Ovary (tissue), 9 donors: Measurements from ENCODE around the gene KIF14. TPM values are rescaled to one million over a fixed set of nuclear protein-coding genes. Genes with fewer than 3 reads are reported as not detected.
"Not testable (repeated sequence)": the region's sequence is repeated elsewhere in the genome, so short reads cannot be mapped to it uniquely, and the experiment has no call there.

Experiments used
- DNase-seq, 5 donors: peaks; one replicate each; pipeline ENCODE4 v3.0.0-alpha.2; 2019 to 2020
- H3K27ac ChIP-seq, 2 donors: fragments of 200-600 bp; one replicate each; pipeline versions ENCODE4 v1.5.1 to v1.8.0; 2019 to 2022
- H3K27me3 ChIP-seq: fragments of 200-600 bp; one replicate; pipeline ENCODE4 v1.8.0; 2022
- H3K36me3 ChIP-seq: fragments of 200-600 bp; sonication (generic); one replicate; pipeline ENCODE4 v1.5.1; 2019
- H3K4me1 ChIP-seq: one replicate; pipeline ENCODE4 v1.8.1; 2013; ENCODE audit warnings: mild to moderate bottlenecking, moderate library complexity; ENCODE audit not compliant: insufficient read depth
- H3K4me3 ChIP-seq: fragments of 200-600 bp; sonication (generic); one replicate; pipeline ENCODE4 v1.5.1; 2017
- H3K9me3 ChIP-seq, 2 donors: fragments of 200-600 bp in 1 of 2; sonication (generic) in 1 of 2; one replicate each; pipeline versions ENCODE4 v1.5.1 to v1.8.1; 2013 to 2019; ENCODE audit warnings: mild to moderate bottlenecking in 1 of 2, moderate library complexity in 1 of 2
- EP300 ChIP-seq: sonication (generic); formaldehyde crosslinking; IDR thresholded peaks from one replicate; pipeline ENCODE4 v1.6.1; 2017; ENCODE audit warnings: antibody characterized with exemption
- POLR2A ChIP-seq: fragments of 450-650 bp; IDR thresholded peaks from one replicate; pipeline ENCODE4 v1.6.1; 2017; ENCODE audit warnings: antibody characterized with exemption, mild to moderate bottlenecking, moderate library complexity
- WGBS, 3 donors: extraction: QIAGEN DNeasy Blood & Tissue Kit in 1 of 3; methylation state at CpG; one replicate each; pipeline versions ENCODE4 v1.1.5 to v1.1.7; 2013 to 2017; 5-methylcytosine and 5-hydroxymethylcytosine counted together
- intact Hi-C, 4 donors: fragments of 100-400 bp; cut with DNase I; formaldehyde crosslinking; loops; one replicate each; pipeline versions ENCODE4 v1.11.0 to v1.15.1; 2022 to 2023
- polyA plus RNA-seq, 2 donors: library from polyadenylated mRNA; stranded (reverse); fragments of 200-250 nt in 1 of 2; fragments of 350-450 nt in 1 of 2; fragmentation: Illumina TruSeq in 1 of 2; extraction: RNeasy Lipid Tissue Mini Kit (QIAGEN cat#74804) in 1 of 2; gene quantifications; one replicate each; pipeline ENCODE4 v1.2.3, GENCODE V29; 2013 to 2014
- total RNA-seq, 7 donors: library from RNA; depleted of rRNA in 2 of 7; stranded (reverse); fragments of >200 nt in 2 of 7; fragmentation: NEBNext Ultra II Directional in 3 of 7; extraction: Animal tissue kit (Norgen Biotek cat#: 25700) in 3 of 7; gene quantifications; one replicate each; pipeline versions ENCODE4 v1.1.0 to v1.2.4, GENCODE V29; 2016 to 2023
- TF ChIP-seq, protein P1 (sequence below), 3 donors: fragments of 450-650 bp in 2 of 3; fragments of 200-600 bp in 1 of 3; IDR thresholded peaks; one replicate each; pipeline versions ENCODE4 v1.5.1 to v1.8.0; 2016 to 2022; ENCODE audit warnings: antibody characterized with exemption in 3 of 3, mild to moderate bottlenecking in 1 of 3
- donor health status: DM: no; HTN: no; CAD: no; lungs with moderate emphysema.
- donor health status: DM: no; HTN: no; CAD: no.
- donor health status: Bipolar disorder and iron deficiency.
- donor health status: DM: yes; HTN: yes; CAD: no.
- donor health status: DM: no; HTN: no; CAD: no.
- donor health status: DM: yes; HTN: yes; CAD: no.

Gene KIF14
- total and polyA plus RNA-seq, 9 donors, result 0.03 to 0.40 (median 0.11) TPM; not detected in 2

DNA sequence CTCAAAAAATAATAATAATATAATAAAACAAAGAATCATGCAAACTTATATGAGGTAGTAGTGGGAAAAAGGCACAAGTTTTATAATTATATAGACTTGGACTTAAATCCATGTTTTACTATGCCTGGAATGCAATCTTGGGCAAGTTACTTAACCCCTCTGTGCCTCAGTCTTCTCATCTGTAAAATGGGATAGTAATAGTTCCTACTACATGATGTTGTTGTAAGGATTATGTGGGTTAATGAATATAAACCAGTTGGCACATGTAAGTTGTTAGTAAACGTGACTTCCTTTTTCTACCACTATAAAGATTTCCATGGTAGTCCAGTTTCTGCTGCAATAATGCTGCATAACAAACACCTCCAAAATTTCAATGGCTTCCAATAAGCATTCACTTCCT is 10.8 kb upstream of the KIF14 start:
- Histone ChIP-seq H3K9me3 (no peaks in the 10 kb centered on the region), H3K27ac (no peak overlapping the region), H3K4me3 (no peak overlapping the region), H3K4me1 (no peaks in the 10 kb centered on the region), H3K36me3 (no peaks in the 10 kb centered on the region), H3K27me3 (no peaks in the 10 kb centered on the region)
- intact Hi-C loops, result no loop called here
- TF ChIP-seq, protein P1, sequence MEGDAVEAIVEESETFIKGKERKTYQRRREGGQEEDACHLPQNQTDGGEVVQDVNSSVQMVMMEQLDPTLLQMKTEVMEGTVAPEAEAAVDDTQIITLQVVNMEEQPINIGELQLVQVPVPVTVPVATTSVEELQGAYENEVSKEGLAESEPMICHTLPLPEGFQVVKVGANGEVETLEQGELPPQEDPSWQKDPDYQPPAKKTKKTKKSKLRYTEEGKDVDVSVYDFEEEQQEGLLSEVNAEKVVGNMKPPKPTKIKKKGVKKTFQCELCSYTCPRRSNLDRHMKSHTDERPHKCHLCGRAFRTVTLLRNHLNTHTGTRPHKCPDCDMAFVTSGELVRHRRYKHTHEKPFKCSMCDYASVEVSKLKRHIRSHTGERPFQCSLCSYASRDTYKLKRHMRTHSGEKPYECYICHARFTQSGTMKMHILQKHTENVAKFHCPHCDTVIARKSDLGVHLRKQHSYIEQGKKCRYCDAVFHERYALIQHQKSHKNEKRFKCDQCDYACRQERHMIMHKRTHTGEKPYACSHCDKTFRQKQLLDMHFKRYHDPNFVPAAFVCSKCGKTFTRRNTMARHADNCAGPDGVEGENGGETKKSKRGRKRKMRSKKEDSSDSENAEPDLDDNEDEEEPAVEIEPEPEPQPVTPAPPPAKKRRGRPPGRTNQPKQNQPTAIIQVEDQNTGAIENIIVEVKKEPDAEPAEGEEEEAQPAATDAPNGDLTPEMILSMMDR (IDR thresholded peaks at IDR 0.05), result no peak
- TF ChIP-seq EP300 (no peak), POLR2A (no peak)
- DNase-seq, result no peak
- WGBS, 3 donors, result 88 to 94% (median 90%) methylated on average over 1 of the region's 1 CpG

DNA sequence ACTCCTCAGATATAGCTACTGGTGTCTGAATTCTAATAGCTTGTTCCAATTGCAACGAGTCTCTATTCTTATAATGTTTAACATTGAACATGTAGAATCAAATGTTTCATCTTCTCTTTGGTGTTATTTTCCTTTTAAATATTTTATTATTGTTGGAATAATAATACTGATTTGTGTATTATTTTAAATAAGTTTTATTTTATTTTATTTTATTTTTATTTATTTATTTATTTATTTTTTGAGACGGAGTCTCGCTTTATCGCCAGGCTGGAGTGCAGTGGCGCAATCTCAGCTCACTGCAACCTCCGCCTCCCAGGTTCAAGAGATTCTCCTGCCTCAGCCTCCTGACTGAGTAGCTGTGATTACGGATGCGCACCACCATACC is 10.0 kb upstream of the KIF14 start:
- H3K4me1 ChIP-seq, H3K4me3 ChIP-seq, H3K9me3 ChIP-seq, intact Hi-C loops, DNase-seq, H3K27me3 ChIP-seq, H3K27ac ChIP-seq, H3K36me3 ChIP-seq: not testable (repeated sequence)
- WGBS, 3 donors, result 84 to 96% (median 96%) methylated on average over 8 of the region's 8 CpGs

DNA sequence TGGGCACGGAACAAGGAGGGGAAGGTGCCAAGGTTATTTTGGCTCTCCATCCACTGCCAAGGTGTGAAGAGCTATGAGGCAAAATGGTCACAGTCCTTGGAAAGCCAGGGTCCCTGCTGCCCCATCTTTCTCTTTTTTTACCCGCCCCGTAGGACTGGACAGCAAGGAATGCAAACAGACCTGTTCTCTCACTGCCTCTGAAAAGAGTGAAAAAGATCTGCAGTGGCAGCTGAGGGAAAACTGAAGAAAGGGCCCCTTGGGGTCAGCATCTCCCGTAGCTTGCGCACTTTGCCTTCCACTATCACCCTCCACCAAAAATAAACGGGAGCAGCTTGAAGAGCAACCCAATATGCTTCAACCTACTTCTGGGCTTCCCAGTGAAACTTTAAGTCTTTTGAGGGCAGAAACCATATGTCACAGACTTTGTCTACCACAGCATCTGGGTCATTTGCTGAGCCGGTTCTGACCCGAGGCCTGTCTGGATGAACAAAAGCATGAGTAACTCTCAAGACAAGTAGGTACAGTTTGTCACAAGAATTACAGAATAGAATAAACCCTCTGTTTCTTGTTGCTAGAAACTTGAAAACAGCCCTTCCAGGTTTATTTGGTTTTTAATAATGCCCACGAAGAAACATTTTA is 9.4 kb upstream of the KIF14 start:
- intact Hi-C loops, result loop anchor here in 1 of 4 donors (10.0 kb wide), 1 partner anchor 175 kb away; no protein-coding TSS in a partner anchor
- Histone ChIP-seq H3K4me1 (peaks cover 2% of the 10 kb centered on the region), H3K27ac (no peak overlapping the region), H3K9me3 (no peaks in the 10 kb centered on the region), H3K36me3 (no peaks in the 10 kb centered on the region), H3K4me3 (no peak overlapping the region), H3K27me3 (no peaks in the 10 kb centered on the region)
- TF ChIP-seq EP300, result no peak
- TF ChIP-seq, protein P1 (IDR thresholded peaks at IDR 0.05), result no peak
- TF ChIP-seq POLR2A, result no peak
- DNase-seq, result no peak
- WGBS, 3 donors, result 84 to 91% (median 86%) methylated on average over 9 of the region's 9 CpGs

DNA sequence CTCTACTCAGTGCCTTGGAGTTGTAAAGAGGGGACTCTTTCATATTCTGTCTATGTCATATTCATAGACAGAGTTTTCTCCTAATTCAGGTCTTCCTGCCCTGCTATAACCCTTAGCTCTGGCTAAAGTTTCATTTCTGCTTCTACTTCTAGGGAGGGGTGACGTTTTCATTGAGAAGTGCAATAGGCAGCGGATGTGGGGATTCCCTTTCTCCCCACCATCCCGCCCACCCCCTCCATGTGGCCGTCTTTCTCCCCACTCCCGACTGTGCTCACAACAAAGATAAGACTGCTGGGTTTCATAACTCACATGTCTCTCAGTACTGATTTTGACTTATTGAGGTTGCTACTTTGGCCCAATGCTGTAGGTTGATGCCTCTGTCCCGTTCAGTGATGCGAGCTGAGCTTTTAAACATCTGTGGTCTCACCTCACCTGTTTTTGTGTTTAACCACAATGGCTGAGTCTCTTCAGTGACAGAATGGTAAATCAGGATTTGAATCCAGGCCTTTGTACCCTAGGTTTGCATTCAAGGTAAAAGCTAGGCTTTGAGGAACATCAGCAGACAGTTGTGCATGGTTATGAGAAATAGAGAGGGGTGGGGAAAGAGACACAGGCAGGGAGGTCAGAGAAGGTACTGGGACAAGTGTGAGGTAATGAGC is 7.8 kb upstream of the KIF14 start:
- no peak for TF ChIP-seq EP300
- TF ChIP-seq, protein P1 (IDR thresholded peaks at IDR 0.05), result no peak
- TF ChIP-seq POLR2A, result no peak
- H3K9me3 ChIP-seq, result no peaks in the 10 kb centered on the region
- DNase-seq, result no peak
- H3K4me3 ChIP-seq, result no peak overlapping the region
- peaks cover 2% of the 10 kb centered on the region for H3K4me1 ChIP-seq
- H3K27me3 ChIP-seq, result no peaks in the 10 kb centered on the region
- no peak overlapping the region for H3K27ac ChIP-seq
- H3K36me3 ChIP-seq, result no peaks in the 10 kb centered on the region
- intact Hi-C loops, result loop anchor here in 1 of 4 donors (10.0 kb wide), 1 partner anchor 176 kb away; no protein-coding TSS in a partner anchor
- WGBS, 3 donors, result 53 to 62% (median 58%) methylated on average over 7 of the region's 7 CpGs
